SKM-1 treated with dmso at 0.1 percent for 144 hours (cell line): ENCODE results near the gene PXN.
"Not testable (repeated sequence)": the region's sequence is repeated elsewhere in the genome, so short reads cannot be mapped to it uniquely, and the experiment has no call there.

Experiments used
- DNase-seq: peaks from one replicate; lab custom pipeline; 2025; ENCODE audit not compliant: unreplicated experiment; lab: John Stamatoyannopoulos, UW

The PXN gene

DNA sequence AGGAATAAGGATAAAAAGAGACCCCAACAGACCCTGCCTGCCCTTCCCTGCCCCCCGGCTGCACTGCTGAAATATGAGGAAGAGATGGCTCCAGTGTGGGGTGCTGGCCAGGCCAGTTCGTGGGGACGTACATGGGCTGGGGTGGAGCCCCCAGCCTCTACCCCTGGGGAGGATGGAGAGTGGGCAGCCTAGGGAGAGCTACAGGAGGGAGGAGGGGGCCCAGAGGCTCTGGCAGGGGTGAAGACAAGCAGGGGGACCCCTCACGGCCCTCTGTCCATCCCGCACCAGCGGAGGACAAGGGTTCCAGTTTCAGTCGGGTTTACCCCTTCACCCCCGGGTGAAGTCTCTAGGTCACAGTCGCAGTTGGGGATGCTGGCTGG is 53.6 kb downstream of the PXN start:
- DNase-seq, result no peak

GRCh38 chr12:120211243-120211903 is 54.2 kb downstream of the PXN start:
- no peak for DNase-seq

DNA sequence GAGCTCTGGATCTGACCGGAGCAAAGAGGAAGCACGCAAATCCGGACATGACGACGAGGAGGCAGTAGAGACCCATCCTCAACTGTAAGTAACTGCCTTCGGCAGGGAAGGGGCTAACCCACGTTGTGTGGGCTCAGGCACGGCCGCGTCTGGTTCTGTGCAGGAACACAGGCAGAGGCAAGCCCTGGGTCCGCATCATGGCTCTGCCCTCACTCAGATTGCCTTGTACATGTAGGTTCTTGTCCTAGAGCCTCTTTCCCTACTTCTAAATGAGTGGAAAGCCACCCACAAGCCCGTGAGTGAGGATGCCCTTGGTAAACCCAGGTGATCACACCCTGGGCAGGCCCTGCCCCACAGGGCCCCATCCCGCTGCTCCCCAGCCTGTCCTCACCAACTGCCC is 55.7 kb downstream of the PXN start:
- no peak for DNase-seq

DNA sequence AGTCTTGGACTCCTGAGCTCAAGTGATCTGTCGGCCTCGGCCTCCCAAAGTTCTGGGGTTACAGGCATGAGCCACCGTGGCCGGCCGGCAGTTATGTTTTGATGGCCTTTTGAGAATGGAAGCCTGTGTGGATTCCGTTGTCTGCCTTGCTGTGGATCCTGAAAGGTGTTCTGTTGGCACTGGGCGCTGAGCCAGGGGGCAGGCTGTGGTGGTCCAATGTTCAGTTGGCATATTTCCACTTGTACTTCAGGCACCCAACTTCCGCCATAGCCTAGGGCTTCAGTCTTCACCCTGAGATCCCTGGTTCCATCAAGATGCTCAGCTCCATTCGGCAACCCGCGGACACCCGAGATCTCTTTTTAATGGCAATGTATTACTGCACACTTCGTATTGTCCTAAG is 58.3 kb downstream of the PXN start:
- no peak for DNase-seq

GRCh38 chr12:120206781-120207180 is 58.7 kb downstream of the PXN start:
- not testable (repeated sequence) for DNase-seq

DNA sequence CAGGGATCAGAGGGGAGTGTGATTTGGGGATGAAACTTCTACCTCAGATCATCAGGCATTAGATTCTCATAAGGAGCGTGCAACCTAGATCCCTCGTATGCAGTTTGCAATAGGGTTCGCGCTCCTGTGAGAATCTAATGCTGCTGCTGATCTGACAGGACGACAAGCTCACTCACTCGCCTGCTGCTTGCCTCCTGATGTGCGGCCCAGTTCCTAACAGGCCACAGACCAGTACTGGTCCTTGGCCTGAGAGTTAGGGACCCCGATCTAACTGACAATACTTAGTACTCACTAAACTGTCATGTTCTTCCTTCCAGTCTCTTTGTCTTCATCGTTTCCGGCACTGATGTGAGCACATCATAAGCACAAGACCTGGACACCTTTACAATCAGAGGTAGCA is 59.3 kb downstream of the PXN start:
- no peak for DNase-seq

DNA sequence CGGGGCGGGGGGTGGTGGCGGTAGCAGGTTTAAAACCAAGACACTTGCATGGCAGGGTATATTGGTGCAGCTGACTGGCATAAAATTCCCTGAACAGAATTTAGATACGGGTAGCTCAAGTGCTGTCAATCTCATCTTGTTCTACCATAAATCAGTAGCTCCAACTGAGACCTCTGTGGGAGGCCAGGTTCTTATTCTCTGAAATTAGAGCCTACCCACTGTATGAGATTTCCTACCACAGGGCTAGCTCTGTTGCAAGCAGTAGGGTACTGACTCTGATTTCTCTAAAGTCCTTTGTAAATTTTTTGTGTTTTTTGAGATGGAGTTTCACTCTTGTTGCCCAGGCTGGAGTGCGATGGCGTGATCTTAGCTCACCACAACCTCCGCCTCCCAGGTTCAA is 61.4 kb downstream of the PXN start:
- DNase-seq, result no peak

GRCh38 chr12:120200364-120200800 is 65.1 kb downstream of the PXN start:
- DNase-seq, result no peak

- no peak for DNase-seq
Measured at GRCh38 chr12:120199595-120200306, 65.8 kb downstream of the PXN start.

GRCh38 chr12:120199025-120199424 is 66.5 kb downstream of the PXN start:
- no peak for DNase-seq

GRCh38 chr12:120197542-120197887 is 68.0 kb downstream of the PXN start:
- no peak for DNase-seq

- DNase-seq, result not testable (repeated sequence)
Measured at GRCh38 chr12:120196817-120197541, 68.6 kb downstream of the PXN start.

- DNase-seq, result no peak
Measured at GRCh38 chr12:120196363-120196762, 69.2 kb downstream of the PXN start.

GRCh38 chr12:120194534-120195395 is 70.8 kb downstream of the PXN start, which contains the start of gene GCN1:
Gene GCN1 (minus strand): TSS chr12:120194715. CDS start chr12:120194697, 18 bp downstream.
- DNase-seq, result peak; percentile 38

GRCh38 chr12:120194226-120194533 is 71.3 kb downstream of the PXN start:
- no peak for DNase-seq

DNA sequence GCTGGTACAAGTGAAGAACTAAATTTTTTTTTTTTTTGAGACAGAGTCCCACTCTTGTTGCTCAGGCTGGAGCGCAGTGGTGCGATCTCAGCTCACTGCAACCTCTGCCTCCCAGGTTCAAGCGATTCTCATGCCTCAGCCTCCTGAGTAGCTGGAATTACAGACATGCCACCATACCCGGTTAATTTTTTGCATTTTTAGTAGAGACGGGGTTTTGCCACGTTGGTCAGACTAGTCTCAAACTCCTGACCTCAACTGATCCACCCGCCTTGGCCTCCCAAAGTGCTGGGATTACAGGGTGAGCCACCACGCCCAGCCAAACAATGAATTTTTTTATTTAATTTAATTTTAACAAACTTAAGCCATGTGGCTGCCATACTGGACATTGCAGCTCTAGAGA is 72.2 kb downstream of the PXN start:
- not testable (repeated sequence) for DNase-seq

DNA sequence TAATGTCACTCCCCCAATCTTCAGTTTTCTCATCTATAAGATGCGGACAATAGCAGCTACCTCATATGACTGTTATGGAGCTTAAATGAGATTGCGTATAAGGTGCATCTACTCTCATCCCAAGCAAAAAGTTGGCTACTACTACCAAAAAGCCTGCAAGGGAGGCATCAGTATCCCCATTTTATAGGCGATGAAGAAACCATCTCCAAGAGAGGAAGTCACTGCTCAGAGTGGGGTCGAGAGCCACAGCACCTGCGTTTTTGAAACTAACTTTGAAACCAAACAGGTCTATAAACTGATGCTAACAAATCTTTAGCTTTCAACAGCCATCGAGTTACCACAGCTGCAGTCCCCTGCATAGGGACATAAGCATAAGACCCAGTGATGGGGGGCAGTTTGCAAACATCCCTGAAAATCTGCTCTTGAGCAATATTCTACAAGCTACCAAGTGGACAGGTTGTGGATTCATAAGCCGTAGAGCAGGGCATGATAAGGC is 74.5 kb downstream of the PXN start:
- DNase-seq, result no peak

GRCh38 chr12:120190386-120190785 is 75.1 kb downstream of the PXN start:
- DNase-seq, result no peak

DNA sequence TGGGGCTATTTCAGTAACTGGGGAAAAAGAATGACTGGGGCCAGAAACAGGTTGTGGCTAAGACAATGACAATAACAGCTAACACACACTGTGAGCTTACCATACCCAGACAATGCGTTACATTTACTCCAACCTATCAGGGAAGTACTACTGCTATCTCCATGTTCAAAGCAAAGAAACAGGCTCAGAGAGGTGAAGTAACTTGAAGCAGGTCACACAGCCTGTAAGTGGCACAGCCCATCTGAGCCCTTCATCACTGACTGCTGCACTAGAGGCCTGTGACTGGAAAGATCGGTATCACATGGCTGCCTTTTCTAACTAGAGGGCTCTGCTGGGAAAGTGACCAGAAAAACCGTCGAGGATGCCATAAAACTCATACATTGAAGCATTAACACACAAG is 78.9 kb downstream of the PXN start:
- DNase-seq, result no peak

DNA sequence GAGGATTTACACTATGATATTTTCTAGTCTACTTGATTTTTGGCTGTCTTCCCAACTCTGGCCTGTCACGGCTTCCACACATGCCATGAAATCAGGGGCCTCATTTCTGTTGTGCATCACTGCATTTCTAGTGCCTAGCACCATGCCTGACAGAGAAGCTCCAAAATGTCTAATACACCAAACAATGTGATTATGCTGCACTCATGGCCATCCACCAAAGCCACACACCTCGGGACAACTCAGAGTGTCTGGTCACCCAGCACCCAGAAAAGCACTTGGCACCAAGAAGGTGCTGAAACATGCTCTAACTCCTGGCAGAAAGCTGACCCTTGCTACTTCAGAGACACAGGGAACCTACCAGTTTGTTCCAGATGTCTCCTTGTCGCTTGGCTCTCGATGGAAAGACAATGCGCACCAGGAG is 82.3 kb downstream of the PXN start:
- no peak for DNase-seq

DNA sequence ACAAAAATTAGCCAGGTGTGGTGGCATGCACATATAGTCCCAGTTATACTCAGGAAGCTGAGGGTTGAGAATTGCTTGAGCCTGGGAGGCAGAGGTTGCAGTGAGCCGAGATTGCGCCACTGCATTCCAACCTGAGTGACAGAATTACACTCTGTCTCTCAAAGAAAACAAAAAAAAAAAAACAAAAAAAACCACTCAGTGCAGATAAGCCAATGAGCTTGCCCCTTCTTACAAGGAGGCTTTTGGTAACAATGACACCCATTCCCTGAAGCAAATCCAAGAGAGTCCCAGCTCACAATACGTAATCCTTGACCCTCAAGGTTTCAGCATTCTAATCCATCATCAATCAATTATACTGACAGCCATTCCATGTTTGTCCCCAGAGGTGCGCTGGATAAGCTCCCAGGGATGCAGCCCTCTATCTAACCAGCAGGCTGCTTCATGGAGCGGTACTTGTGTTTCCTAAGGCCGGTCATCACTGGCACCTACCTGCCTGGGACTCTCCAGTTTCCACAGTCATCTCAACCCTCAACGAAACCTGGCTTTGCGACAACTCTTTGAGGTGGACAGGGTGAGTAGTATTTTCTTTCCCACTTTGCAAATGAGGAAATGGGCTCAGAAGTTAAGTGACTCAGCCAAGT is 83.4 kb downstream of the PXN start:
- DNase-seq, result no peak
